GM23338 (cell line): ENCODE data around the gene VSIR. TPM values are rescaled to one million over a fixed set of nuclear protein-coding genes. Genes with fewer than 3 reads are reported as not detected.

ENCODE experiments used
- ATAC-seq: fragments of 200-7000 bp; cut with Tn5 transposase; 3 replicates; pipeline ENCODE4 v1.9.1; 2020
- DNase-seq: peaks from one replicate; pipeline ENCODE4 v3.0.0-alpha.2; 2015; ENCODE audit warnings: low spot score
- H2AFZ ChIP-seq: fragments of 200-600 bp; sonication (generic); 2 replicates; pipeline ENCODE4 v1.8.0; 2016; ENCODE audit warnings: antibody characterized with exemption, mild to moderate bottlenecking, moderate library complexity
- H3F3A ChIP-seq: fragments of 200-600 bp; sonication (generic); replicated peaks from 2 replicates; pipeline ENCODE4 v1.8.0; 2017; ENCODE audit warnings: antibody characterized with exemption, mixed run types, low read depth
- H3K27ac ChIP-seq: fragments of 200-600 bp; sonication (generic); 2 replicates; pipeline ENCODE4 v1.6.1; 2016; ENCODE audit warnings: low read depth
- H3K27me3 ChIP-seq: fragments of 200-600 bp; sonication (generic); 2 replicates; pipeline ENCODE4 v1.8.0; 2016; ENCODE audit warnings: mild to moderate bottlenecking, mixed run types, moderate library complexity; ENCODE audit not compliant: insufficient read depth
- H3K36me3 ChIP-seq: fragments of 200-600 bp; sonication (generic); 2 replicates; pipeline ENCODE4 v1.8.0; 2016; ENCODE audit warnings: mild to moderate bottlenecking; ENCODE audit not compliant: insufficient read depth
- H3K4me1 ChIP-seq: fragments of 200-600 bp; sonication (generic); 2 replicates; pipeline ENCODE4 v1.8.0; 2016; ENCODE audit warnings: mild to moderate bottlenecking, moderate library complexity; ENCODE audit not compliant: insufficient read depth
- H3K4me2 ChIP-seq: fragments of 200-600 bp; sonication (generic); 2 replicates; pipeline ENCODE4 v1.7.1; 2017; ENCODE audit warnings: mixed run types
- H3K4me3 ChIP-seq: fragments of 200-600 bp; sonication (generic); 2 replicates; pipeline ENCODE4 v1.6.1; 2016; ENCODE audit warnings: mixed run types
- H3K79me2 ChIP-seq: fragments of 200-600 bp; sonication (generic); replicated peaks from 2 replicates; pipeline ENCODE4 v1.8.0; 2017; ENCODE audit warnings: mild to moderate bottlenecking; ENCODE audit not compliant: insufficient read depth
- H3K9me2 ChIP-seq: fragments of 200-600 bp; sonication (generic); 2 replicates; pipeline ENCODE4 v1.8.0; 2017; ENCODE audit not compliant: insufficient read depth
- H4K20me1 ChIP-seq: fragments of 200-600 bp; sonication (generic); replicated peaks from 2 replicates; pipeline ENCODE4 v1.8.0; 2017; ENCODE audit warnings: mild to moderate bottlenecking; ENCODE audit not compliant: insufficient read depth
- H3K27ac Mint-ChIP-seq: 2 replicates; pipeline ENCODE4 v1.8.0; 2020; ENCODE audit warnings: inconsistent platforms, mild to moderate bottlenecking, moderate library complexity, mixed read lengths
- H3K27me3 Mint-ChIP-seq: 3 replicates; pipeline ENCODE4 v1.8.0; 2022; ENCODE audit warnings: low read depth, mild to moderate bottlenecking, moderate library complexity, mixed read lengths, inconsistent platforms; ENCODE audit not compliant: insufficient read depth, poor library complexity
- H3K36me3 Mint-ChIP-seq: 3 replicates; pipeline ENCODE4 v1.8.0; 2021; ENCODE audit warnings: low read depth, mild to moderate bottlenecking, inconsistent platforms, moderate library complexity, mixed read lengths
- H3K4me1 Mint-ChIP-seq: 3 replicates; pipeline ENCODE4 v1.8.0; 2020; ENCODE audit warnings: mild to moderate bottlenecking, inconsistent platforms, mixed read lengths
- H3K4me3 Mint-ChIP-seq: 3 replicates; pipeline ENCODE4 v1.8.0; 2021; ENCODE audit warnings: moderate library complexity, mild to moderate bottlenecking, inconsistent platforms, mixed read lengths
- H3K9me3 Mint-ChIP-seq: 3 replicates; pipeline ENCODE4 v1.8.0; 2020; ENCODE audit warnings: moderate library complexity, mild to moderate bottlenecking, inconsistent platforms, mixed read lengths
- CREB1 ChIP-seq: fragments of 250-450 bp; sonication (Bioruptor Pico); IDR thresholded peaks from 2 replicates; pipeline ENCODE4 v1.5.0; 2020; ENCODE audit warnings: low read depth, mild to moderate bottlenecking, moderate library complexity
- EZH2 ChIP-seq: fragments of 200-600 bp; sonication (generic); IDR thresholded peaks from one replicate; pipeline ENCODE4 v1.8.0; 2017; ENCODE audit warnings: antibody characterized with exemption, mild to moderate bottlenecking, low read depth; ENCODE audit not compliant: unreplicated experiment
- EZH2phosphoT487 ChIP-seq: fragments of 200-600 bp; sonication (generic); IDR thresholded peaks from one replicate; pipeline ENCODE4 v1.8.1; 2018; ENCODE audit warnings: antibody characterized with exemption; ENCODE audit not compliant: unreplicated experiment
- JUNB ChIP-seq: IDR thresholded peaks from one replicate; pipeline ENCODE4 v1.6.1; 2016; ENCODE audit warnings: antibody characterized with exemption; ENCODE audit not compliant: unreplicated experiment
- NANOG ChIP-seq: IDR thresholded peaks from 2 replicates; pipeline ENCODE4 v1.6.1; 2016; ENCODE audit warnings: antibody characterized with exemption, borderline replicate concordance
- POLR2AphosphoS5 ChIP-seq: IDR thresholded peaks from 2 replicates; pipeline ENCODE4 v1.6.1; 2016; ENCODE audit warnings: antibody characterized with exemption, low read depth
- STAT1 ChIP-seq: IDR thresholded peaks from one replicate; pipeline ENCODE4 v1.6.1; 2016; ENCODE audit warnings: antibody characterized with exemption; ENCODE audit not compliant: unreplicated experiment
- ZNF114 ChIP-seq: fragments of 250-450 bp; sonication (Bioruptor Pico); IDR thresholded peaks from 2 replicates; pipeline ENCODE4 v1.5.0; 2020; ENCODE audit warnings: mild to moderate bottlenecking, moderate library complexity
- ZNF331 ChIP-seq: fragments of 250-450 bp; sonication (Bioruptor Pico); IDR thresholded peaks from 2 replicates; pipeline ENCODE4 v1.5.0; 2020; ENCODE audit warnings: low read depth, mild to moderate bottlenecking, moderate library complexity
- polyA plus RNA-seq: library from polyadenylated mRNA; unstranded; fragments of >200 nt; fragmentation: Nextera tagmentation; extraction: Ambion mirVana; gene quantifications from 2 replicates; pipeline ENCODE4 v1.2.1, GENCODE V29; 2016
- total RNA-seq: library from RNA; depleted of rRNA; stranded (reverse); fragments of >200 nt; shearing (Covaris generic); gene quantifications from 2 replicates; pipeline ENCODE4 v1.2.3, GENCODE V29; 2014
- TF ChIP-seq, protein P1 (sequence below): fragments of 250-450 bp; sonication (Bioruptor Pico); IDR thresholded peaks from 2 replicates; pipeline ENCODE4 v1.5.0; 2020; ENCODE audit warnings: mild to moderate bottlenecking, moderate library complexity
- TF ChIP-seq, protein P2 (sequence below): IDR thresholded peaks from 2 replicates; pipeline ENCODE4 v1.6.1; 2016; ENCODE audit warnings: antibody characterized with exemption
- TF ChIP-seq, protein P3 (sequence below): IDR thresholded peaks from one replicate; pipeline ENCODE4 v1.6.1; 2018; ENCODE audit warnings: antibody characterized with exemption; ENCODE audit not compliant: unreplicated experiment
- TF ChIP-seq, protein P4 (sequence below), 2 experiments: fragments of 200-600 bp in 1 of 2; sonication (generic) in 1 of 2; conservative IDR thresholded peaks; 2 replicates each; pipeline versions ENCODE4 v1.5.1 to v1.6.1; 2016 to 2017; ENCODE audit warnings: antibody characterized with exemption in 2 of 2, low read depth in 2 of 2, mild to moderate bottlenecking in 2 of 2, moderate library complexity in 1 of 2

The VSIR gene
- total and polyA plus RNA-seq, 2 experiments from 2014 or later = 0.10 to 0.74 TPM

DNA sequence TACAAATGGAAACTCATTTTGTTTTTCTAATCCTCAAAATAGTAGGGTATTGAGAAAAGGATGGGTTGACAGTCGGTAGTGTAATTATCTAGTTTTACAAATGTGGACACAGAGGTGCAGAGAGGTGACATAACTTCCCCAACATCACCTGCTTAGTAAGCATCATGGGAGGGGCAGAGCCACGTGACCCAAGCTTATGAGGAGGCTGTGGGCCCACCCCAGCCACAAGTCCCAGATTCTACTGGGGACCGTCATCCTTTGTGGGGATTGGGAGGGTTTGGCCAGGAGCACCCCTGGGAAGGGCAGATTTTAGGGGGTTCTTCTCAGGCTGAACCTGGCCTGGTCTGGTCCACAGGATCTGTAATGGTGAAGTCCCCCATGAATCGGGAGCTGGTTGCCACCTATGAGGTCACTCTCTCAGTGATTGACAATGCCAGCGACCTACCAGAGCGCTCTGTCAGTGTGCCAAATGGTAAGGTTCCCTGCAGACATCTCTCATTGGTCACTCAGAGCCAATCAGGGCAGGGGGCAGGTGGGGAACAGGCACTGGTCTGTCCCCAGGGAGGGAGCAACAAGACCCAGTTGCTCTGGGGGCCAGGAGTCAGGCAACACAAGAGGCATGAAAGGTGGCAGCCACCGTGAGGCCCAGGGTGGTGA lies 23.6 kb upstream of the VSIR start:
- ATAC-seq (peak; percentile 70), DNase-seq (peak; percentile 35)
- TF ChIP-seq EZH2phosphoT487 (no peak), EZH2 (no peak), NANOG (no peak), ZNF331 (CRISPR knock-in tag) (no peak), CREB1 (CRISPR knock-in tag) (no peak), POLR2AphosphoS5 (no peak), STAT1 (no peak), JUNB (no peak), ZNF114 (CRISPR knock-in tag) (no peak)
- TF ChIP-seq, protein P1, sequence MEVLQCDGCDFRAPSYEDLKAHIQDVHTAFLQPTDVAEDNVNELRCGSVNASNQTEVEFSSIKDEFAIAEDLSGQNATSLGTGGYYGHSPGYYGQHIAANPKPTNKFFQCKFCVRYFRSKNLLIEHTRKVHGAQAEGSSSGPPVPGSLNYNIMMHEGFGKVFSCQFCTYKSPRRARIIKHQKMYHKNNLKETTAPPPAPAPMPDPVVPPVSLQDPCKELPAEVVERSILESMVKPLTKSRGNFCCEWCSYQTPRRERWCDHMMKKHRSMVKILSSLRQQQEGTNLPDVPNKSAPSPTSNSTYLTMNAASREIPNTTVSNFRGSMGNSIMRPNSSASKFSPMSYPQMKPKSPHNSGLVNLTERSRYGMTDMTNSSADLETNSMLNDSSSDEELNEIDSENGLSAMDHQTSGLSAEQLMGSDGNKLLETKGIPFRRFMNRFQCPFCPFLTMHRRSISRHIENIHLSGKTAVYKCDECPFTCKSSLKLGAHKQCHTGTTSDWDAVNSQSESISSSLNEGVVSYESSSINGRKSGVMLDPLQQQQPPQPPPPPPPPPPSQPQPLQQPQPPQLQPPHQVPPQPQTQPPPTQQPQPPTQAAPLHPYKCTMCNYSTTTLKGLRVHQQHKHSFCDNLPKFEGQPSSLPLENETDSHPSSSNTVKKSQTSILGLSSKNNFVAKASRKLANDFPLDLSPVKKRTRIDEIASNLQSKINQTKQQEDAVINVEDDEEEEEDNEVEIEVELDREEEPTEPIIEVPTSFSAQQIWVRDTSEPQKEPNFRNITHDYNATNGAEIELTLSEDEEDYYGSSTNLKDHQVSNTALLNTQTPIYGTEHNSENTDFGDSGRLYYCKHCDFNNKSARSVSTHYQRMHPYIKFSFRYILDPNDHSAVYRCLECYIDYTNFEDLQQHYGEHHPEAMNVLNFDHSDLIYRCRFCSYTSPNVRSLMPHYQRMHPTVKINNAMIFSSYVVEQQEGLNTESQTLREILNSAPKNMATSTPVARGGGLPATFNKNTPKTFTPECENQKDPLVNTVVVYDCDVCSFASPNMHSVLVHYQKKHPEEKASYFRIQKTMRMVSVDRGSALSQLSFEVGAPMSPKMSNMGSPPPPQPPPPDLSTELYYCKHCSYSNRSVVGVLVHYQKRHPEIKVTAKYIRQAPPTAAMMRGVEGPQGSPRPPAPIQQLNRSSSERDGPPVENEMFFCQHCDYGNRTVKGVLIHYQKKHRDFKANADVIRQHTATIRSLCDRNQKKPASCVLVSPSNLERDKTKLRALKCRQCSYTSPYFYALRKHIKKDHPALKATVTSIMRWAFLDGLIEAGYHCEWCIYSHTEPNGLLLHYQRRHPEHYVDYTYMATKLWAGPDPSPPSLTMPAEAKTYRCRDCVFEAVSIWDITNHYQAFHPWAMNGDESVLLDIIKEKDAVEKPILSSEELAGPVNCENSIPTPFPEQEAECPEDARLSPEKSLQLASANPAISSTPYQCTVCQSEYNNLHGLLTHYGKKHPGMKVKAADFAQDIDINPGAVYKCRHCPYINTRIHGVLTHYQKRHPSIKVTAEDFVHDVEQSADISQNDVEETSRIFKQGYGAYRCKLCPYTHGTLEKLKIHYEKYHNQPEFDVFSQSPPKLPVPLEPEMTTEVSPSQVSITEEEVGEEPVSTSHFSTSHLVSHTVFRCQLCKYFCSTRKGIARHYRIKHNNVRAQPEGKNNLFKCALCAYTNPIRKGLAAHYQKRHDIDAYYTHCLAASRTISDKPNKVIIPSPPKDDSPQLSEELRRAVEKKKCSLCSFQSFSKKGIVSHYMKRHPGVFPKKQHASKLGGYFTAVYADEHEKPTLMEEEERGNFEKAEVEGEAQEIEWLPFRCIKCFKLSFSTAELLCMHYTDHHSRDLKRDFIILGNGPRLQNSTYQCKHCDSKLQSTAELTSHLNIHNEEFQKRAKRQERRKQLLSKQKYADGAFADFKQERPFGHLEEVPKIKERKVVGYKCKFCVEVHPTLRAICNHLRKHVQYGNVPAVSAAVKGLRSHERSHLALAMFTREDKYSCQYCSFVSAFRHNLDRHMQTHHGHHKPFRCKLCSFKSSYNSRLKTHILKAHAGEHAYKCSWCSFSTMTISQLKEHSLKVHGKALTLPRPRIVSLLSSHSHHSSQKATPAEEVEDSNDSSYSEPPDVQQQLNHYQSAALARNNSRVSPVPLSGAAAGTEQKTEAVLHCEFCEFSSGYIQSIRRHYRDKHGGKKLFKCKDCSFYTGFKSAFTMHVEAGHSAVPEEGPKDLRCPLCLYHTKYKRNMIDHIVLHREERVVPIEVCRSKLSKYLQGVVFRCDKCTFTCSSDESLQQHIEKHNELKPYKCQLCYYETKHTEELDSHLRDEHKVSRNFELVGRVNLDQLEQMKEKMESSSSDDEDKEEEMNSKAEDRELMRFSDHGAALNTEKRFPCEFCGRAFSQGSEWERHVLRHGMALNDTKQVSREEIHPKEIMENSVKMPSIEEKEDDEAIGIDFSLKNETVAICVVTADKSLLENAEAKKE (CRISPR knock-in tag) = no peak
- TF ChIP-seq, protein P2, sequence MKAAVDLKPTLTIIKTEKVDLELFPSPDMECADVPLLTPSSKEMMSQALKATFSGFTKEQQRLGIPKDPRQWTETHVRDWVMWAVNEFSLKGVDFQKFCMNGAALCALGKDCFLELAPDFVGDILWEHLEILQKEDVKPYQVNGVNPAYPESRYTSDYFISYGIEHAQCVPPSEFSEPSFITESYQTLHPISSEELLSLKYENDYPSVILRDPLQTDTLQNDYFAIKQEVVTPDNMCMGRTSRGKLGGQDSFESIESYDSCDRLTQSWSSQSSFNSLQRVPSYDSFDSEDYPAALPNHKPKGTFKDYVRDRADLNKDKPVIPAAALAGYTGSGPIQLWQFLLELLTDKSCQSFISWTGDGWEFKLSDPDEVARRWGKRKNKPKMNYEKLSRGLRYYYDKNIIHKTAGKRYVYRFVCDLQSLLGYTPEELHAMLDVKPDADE = no peak
- TF ChIP-seq, protein P3, sequence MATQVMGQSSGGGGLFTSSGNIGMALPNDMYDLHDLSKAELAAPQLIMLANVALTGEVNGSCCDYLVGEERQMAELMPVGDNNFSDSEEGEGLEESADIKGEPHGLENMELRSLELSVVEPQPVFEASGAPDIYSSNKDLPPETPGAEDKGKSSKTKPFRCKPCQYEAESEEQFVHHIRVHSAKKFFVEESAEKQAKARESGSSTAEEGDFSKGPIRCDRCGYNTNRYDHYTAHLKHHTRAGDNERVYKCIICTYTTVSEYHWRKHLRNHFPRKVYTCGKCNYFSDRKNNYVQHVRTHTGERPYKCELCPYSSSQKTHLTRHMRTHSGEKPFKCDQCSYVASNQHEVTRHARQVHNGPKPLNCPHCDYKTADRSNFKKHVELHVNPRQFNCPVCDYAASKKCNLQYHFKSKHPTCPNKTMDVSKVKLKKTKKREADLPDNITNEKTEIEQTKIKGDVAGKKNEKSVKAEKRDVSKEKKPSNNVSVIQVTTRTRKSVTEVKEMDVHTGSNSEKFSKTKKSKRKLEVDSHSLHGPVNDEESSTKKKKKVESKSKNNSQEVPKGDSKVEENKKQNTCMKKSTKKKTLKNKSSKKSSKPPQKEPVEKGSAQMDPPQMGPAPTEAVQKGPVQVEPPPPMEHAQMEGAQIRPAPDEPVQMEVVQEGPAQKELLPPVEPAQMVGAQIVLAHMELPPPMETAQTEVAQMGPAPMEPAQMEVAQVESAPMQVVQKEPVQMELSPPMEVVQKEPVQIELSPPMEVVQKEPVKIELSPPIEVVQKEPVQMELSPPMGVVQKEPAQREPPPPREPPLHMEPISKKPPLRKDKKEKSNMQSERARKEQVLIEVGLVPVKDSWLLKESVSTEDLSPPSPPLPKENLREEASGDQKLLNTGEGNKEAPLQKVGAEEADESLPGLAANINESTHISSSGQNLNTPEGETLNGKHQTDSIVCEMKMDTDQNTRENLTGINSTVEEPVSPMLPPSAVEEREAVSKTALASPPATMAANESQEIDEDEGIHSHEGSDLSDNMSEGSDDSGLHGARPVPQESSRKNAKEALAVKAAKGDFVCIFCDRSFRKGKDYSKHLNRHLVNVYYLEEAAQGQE = no peak
- TF ChIP-seq, protein P4, sequence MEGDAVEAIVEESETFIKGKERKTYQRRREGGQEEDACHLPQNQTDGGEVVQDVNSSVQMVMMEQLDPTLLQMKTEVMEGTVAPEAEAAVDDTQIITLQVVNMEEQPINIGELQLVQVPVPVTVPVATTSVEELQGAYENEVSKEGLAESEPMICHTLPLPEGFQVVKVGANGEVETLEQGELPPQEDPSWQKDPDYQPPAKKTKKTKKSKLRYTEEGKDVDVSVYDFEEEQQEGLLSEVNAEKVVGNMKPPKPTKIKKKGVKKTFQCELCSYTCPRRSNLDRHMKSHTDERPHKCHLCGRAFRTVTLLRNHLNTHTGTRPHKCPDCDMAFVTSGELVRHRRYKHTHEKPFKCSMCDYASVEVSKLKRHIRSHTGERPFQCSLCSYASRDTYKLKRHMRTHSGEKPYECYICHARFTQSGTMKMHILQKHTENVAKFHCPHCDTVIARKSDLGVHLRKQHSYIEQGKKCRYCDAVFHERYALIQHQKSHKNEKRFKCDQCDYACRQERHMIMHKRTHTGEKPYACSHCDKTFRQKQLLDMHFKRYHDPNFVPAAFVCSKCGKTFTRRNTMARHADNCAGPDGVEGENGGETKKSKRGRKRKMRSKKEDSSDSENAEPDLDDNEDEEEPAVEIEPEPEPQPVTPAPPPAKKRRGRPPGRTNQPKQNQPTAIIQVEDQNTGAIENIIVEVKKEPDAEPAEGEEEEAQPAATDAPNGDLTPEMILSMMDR (conservative IDR thresholded peaks at IDR 0.05; ENCODE audit: low read depth in 2 of 2) = no peak
- Histone ChIP-seq H3K36me3 (no peaks in the 10 kb centered on the region), H3K79me2 (no peaks in the 10 kb centered on the region), H3K4me3 (no peak overlapping the region), H2AFZ (no peak overlapping the region), H3K27me3 (no peaks in the 10 kb centered on the region), H3K9me2 (no peaks in the 10 kb centered on the region), H3F3A (no peaks in the 10 kb centered on the region), H3K27ac (no peak overlapping the region), H3K4me1 (no peaks in the 10 kb centered on the region), H4K20me1 (no peaks in the 10 kb centered on the region), H3K4me2 (no peak overlapping the region)
- no peaks in the 10 kb centered on the region for H3K9me3 Mint-ChIP-seq
- H3K4me1 Mint-ChIP-seq = no peaks in the 10 kb centered on the region
- H3K4me3 Mint-ChIP-seq = no peak overlapping the region
- H3K36me3 Mint-ChIP-seq = no peaks in the 10 kb centered on the region
- H3K27ac Mint-ChIP-seq = no peak overlapping the region
- H3K27me3 Mint-ChIP-seq = peaks cover 7% of the 10 kb centered on the region
